Measurements from ENCODE around the gene TMEM131. TPM values are rescaled to one million over a fixed set of nuclear protein-coding genes. Genes with fewer than 3 reads are reported as not detected.

TMEM131 gene
- total RNA-seq, 1 donor from 2014 or later: 59.4 TPM

- Histone ChIP-seq H3K9ac (no peak overlapping the region), H3K36me3 (no peaks in the 10 kb centered on the region)
- no peaks in the 10 kb centered on the region for H3K27me3 Mint-ChIP-seq (ENCODE audit: insufficient read depth, low read depth)
Measured at GRCh38 chr2:97724501-97724900, 271.2 kb downstream of the TMEM131 start.

GRCh38 chr2:97724073-97724410 is 271.7 kb downstream of the TMEM131 start:
- DNase-seq (ENCODE audit: low spot score): no peak
- H3K79me2 ChIP-seq (ENCODE audit: low read depth): no peaks in the 10 kb centered on the region
- H2AFZ ChIP-seq (replicated peaks): no peak overlapping the region
- no peak for TF ChIP-seq CTCF (IDR thresholded peaks at IDR 0.05)
- no peak for TF ChIP-seq EZH2 (IDR thresholded peaks at IDR 0.05)
- no peak for TF ChIP-seq EZH2phosphoT487 (IDR thresholded peaks at IDR 0.05)
- no peaks in the 10 kb centered on the region for H3K4me1 ChIP-seq
- peaks cover 5% of the 10 kb centered on the region for H3K9me3 Mint-ChIP-seq
- H3F3A ChIP-seq (ENCODE audit: low read depth): no peaks in the 10 kb centered on the region
- H3K27ac Mint-ChIP-seq: no peak overlapping the region
- no peaks in the 10 kb centered on the region for H3K9me3 ChIP-seq (ENCODE audit: low read depth)
- no peaks in the 10 kb centered on the region for H3K27me3 ChIP-seq
- H3K36me3 ChIP-seq: no peaks in the 10 kb centered on the region
- H3K27me3 Mint-ChIP-seq (ENCODE audit: insufficient read depth, low read depth): no peaks in the 10 kb centered on the region
- H3K4me2 ChIP-seq: no peak overlapping the region
- H3K9ac ChIP-seq: no peak overlapping the region
- H3K27ac ChIP-seq: no peak overlapping the region
- H3K4me1 Mint-ChIP-seq: no peaks in the 10 kb centered on the region
- H3K36me3 Mint-ChIP-seq: no peaks in the 10 kb centered on the region
- H3K4me3 Mint-ChIP-seq: no peak overlapping the region
- H3K4me3 ChIP-seq: no peak overlapping the region
- H4K20me1 ChIP-seq (ENCODE audit: low read depth): no peaks in the 10 kb centered on the region

More at GRCh38 chr2:97724501-97724900, 271.2 kb downstream of the TMEM131 start:
- H3K9me3 ChIP-seq (ENCODE audit: low read depth): no peaks in the 10 kb centered on the region
- H3K4me1 ChIP-seq: no peaks in the 10 kb centered on the region
- no peaks in the 10 kb centered on the region for H3F3A ChIP-seq (ENCODE audit: low read depth)
- Mint-ChIP-seq H3K4me1 (no peaks in the 10 kb centered on the region), H3K36me3 (no peaks in the 10 kb centered on the region), H3K4me3 (no peak overlapping the region), H3K27ac (no peak overlapping the region), H3K9me3 (peaks cover 5% of the 10 kb centered on the region)
- H3K27me3 ChIP-seq: no peaks in the 10 kb centered on the region
- H4K20me1 ChIP-seq (ENCODE audit: low read depth): no peaks in the 10 kb centered on the region
- no peaks in the 10 kb centered on the region for H3K79me2 ChIP-seq (ENCODE audit: low read depth)
- TF ChIP-seq EZH2 (IDR thresholded peaks at IDR 0.05) (no peak), EZH2phosphoT487 (IDR thresholded peaks at IDR 0.05) (no peak), CTCF (IDR thresholded peaks at IDR 0.05) (no peak)
- H3K27ac ChIP-seq: no peak overlapping the region
- no peak for DNase-seq (ENCODE audit: low spot score)
- H2AFZ ChIP-seq (replicated peaks): no peak overlapping the region
- no peak overlapping the region for H3K4me3 ChIP-seq
- H3K4me2 ChIP-seq: no peak overlapping the region

- TF ChIP-seq EZH2phosphoT487 (IDR thresholded peaks at IDR 0.05): no peak
- TF ChIP-seq EZH2 (IDR thresholded peaks at IDR 0.05): no peak
- TF ChIP-seq CTCF (IDR thresholded peaks at IDR 0.05): no peak
- H2AFZ ChIP-seq (replicated peaks): no peak overlapping the region
- no peak overlapping the region for H3K4me2 ChIP-seq
- no peaks in the 10 kb centered on the region for H3K4me1 ChIP-seq
- no peaks in the 10 kb centered on the region for H4K20me1 ChIP-seq (ENCODE audit: low read depth)
- H3K4me3 Mint-ChIP-seq: no peak overlapping the region
- no peaks in the 10 kb centered on the region for H3K4me1 Mint-ChIP-seq
- no peaks in the 10 kb centered on the region for H3K79me2 ChIP-seq (ENCODE audit: low read depth)
- DNase-seq (ENCODE audit: low spot score): no peak
- H3K36me3 ChIP-seq: no peaks in the 10 kb centered on the region
- peaks cover 5% of the 10 kb centered on the region for H3K9me3 Mint-ChIP-seq
- no peak overlapping the region for H3K27ac Mint-ChIP-seq
- H3K36me3 Mint-ChIP-seq: no peaks in the 10 kb centered on the region
- no peaks in the 10 kb centered on the region for H3K9me3 ChIP-seq (ENCODE audit: low read depth)
- H3F3A ChIP-seq (ENCODE audit: low read depth): no peaks in the 10 kb centered on the region
- no peak overlapping the region for H3K4me3 ChIP-seq
- H3K9ac ChIP-seq: no peak overlapping the region
- H3K27ac ChIP-seq: no peak overlapping the region
- no peaks in the 10 kb centered on the region for H3K27me3 Mint-ChIP-seq (ENCODE audit: insufficient read depth, low read depth)
- no peaks in the 10 kb centered on the region for H3K27me3 ChIP-seq
Measured at GRCh38 chr2:97723156-97724072, 272.3 kb downstream of the TMEM131 start.
